ENCODE measurements around the gene CCKAR. TPM values are rescaled to one million over a fixed set of nuclear protein-coding genes. Genes with fewer than 3 reads are reported as not detected.

CCKAR gene
- total and polyA plus RNA-seq, 2 of the 8 experiments (the other 6 are each of a cell fraction or from before 2014, with no cell fraction given): not detected

GRCh38 chr4:26503844-26504243 lies 13.6 kb upstream of the CCKAR start (continued):
- TF ChIP-seq CTBP2 (IDR thresholded peaks at IDR 0.05; ENCODE audit: borderline replicate concordance, insufficient read depth, insufficient read length, low read length): no peak
- TF ChIP-seq RXRA (IDR thresholded peaks at IDR 0.05; ENCODE audit: insufficient read depth, low read depth, low read length): no peak
